Activated gamma-delta T cell treated with anti-CD3 and anti-CD28 coated beads, Interleukin-2, amount 50 U/mL, for 16 hours (primary cell): ENCODE results near the gene FOXK2.

Source experiments
- DNase-seq: peaks from one replicate; pipeline ENCODE4 v3.0.0-alpha.2; 2020; ENCODE audit warnings: low read depth

FOXK2 gene

GRCh38 chr17:82609655-82610054 is 90.1 kb downstream of the FOXK2 start:
- DNase-seq = no peak

- no peak for DNase-seq
Measured at GRCh38 chr17:82611140-82612058, 91.9 kb downstream of the FOXK2 start.

GRCh38 chr17:82613283-82614094 is 94.0 kb downstream of the FOXK2 start:
- DNase-seq = no peak

- DNase-seq = no peak
Measured at GRCh38 chr17:82614095-82614631, 94.6 kb downstream of the FOXK2 start.

GRCh38 chr17:82615084-82616020 is 95.8 kb downstream of the FOXK2 start:
- DNase-seq = no peak

DNA sequence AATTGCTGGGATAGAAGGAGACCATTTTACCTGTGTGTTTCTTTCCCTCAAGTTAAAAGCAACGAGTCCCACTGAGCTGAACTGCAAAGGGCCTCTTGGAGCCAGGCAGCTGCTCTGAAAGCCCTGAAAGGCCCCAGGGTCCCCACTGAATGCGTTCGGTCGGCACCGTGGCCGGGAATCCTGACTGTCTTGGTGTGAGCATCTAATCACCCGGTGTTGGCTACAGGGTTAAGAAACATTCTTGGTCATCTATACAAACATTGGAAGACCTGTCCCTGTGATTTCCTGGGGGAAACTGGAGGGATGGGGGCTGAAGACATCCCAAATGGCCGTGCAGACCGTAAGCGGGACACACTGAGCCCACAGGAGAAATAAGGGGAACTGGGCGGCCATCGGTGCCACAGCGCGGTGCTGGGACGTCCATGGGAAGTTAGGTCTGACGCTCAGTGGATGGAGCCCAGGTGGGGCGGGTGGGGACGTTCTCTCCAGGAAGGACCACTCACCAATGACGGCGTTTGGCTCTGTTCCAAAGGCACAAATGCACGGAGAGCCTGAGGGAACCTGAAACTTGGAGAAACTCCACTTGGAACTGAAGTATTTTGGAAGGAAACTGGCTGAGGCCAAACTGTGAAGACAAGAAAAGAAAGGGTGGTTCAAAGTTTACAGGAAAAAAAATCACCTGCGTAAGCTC is 96.6 kb downstream of the FOXK2 start:
- DNase-seq = no peak

- no peak for DNase-seq
Measured at GRCh38 chr17:82619211-82619610, 99.7 kb downstream of the FOXK2 start.

DNA sequence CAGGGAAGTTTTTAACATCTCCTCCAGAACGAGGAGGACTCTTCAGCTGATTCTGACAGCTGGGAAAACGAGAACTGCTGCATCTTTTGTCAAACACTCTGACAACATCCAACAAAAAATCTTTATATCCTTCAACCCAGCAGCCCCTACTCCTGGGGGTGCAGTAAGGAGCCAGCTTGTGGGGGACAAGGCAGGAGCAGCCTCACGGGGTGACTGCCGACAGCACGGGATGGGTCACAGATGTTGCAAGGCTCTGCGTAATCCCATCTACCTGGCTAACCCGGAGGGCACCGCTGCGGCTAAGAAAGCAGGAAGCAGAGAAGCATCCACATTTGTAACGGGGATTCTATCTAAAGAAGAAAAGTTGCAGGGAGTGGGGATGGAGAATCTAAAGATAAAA is 100.1 kb downstream of the FOXK2 start:
- DNase-seq = no peak

GRCh38 chr17:82623707-82624106 is 104.2 kb downstream of the FOXK2 start:
- DNase-seq = no peak

- no peak for DNase-seq
Measured at GRCh38 chr17:82627405-82627804, 107.9 kb downstream of the FOXK2 start.

DNA sequence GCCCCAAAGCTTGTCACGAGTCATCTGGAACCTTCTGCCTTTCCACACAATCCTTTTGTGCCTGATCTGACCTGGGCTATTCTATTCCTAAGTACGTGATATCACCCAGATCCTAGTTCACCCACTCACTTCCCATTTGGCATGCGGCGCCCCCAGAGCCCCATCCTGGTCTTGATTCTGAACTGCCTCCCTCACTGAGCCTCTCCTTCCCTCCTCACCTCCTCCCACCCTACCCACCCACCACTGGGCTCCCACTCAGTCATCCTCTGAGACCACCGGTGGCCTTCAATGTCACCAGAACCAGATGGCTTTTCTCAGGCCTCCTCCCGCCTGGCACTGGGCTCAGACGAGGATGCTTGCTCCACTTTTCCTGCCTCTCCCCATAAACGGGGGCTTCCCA is 110.2 kb downstream of the FOXK2 start:
- no peak for DNase-seq

DNA sequence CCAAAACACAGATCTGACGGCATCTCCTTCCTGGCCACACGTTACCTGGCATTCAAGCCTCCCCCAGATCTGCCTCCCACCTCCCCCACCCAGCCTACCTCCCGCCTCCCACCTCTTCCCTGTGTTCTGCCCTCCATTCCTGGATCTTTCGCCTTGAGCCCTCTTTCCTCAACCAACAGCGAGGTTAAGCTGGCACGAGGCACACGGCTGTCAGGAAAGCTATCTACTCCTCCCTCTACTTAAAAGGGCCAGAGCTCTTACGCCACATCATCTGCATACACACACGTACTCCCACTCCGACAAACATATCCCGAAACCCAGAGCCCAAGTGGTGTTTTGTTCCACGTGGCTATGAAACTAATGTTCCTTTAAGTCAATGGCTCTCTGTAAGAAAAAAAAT is 110.7 kb downstream of the FOXK2 start:
- no peak for DNase-seq

GRCh38 chr17:82631544-82631943 is 112.0 kb downstream of the FOXK2 start:
- no peak for DNase-seq

DNA sequence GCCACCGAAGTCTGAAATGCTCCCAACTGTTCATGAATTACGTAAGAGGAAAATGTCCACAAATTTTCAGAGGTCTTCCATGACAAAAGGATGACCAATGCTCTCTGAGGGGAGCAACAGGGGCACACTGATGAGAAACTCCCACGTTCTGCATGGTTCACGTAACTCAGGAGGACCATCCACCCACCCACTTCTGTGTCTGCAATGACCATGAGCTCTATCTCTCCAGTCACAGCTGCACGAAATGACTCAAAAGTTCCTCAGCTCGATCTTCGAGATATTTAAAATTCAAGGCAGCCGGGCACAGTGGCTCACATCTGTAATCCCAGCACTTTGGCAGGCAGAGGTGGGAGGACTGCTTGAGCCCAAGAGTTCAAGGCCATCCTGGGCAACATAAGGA is 112.9 kb downstream of the FOXK2 start:
- no peak for DNase-seq

DNA sequence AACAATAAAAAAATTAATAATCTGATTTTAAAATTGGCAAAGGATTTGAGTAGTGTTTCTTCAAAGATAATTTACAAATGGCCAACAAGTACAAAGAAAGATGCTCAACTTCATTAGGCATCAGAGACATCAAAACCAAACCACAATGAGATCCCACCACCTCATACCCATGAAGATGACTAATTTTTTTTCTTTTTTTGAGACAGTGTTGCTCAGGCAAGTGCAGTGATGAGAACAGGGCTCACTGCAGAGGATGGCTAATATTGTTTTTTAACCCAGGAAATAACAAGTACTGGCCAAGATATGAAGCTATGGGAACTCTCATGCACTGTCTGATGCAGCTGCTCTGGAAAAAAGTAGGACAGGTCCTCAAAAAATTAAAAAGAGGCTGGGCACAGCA is 113.8 kb downstream of the FOXK2 start:
- no peak for DNase-seq

GRCh38 chr17:82636626-82637598 is 117.4 kb downstream of the FOXK2 start:
- DNase-seq = no peak

- no peak for DNase-seq
Measured at GRCh38 chr17:82638183-82638773, 118.7 kb downstream of the FOXK2 start.

DNA sequence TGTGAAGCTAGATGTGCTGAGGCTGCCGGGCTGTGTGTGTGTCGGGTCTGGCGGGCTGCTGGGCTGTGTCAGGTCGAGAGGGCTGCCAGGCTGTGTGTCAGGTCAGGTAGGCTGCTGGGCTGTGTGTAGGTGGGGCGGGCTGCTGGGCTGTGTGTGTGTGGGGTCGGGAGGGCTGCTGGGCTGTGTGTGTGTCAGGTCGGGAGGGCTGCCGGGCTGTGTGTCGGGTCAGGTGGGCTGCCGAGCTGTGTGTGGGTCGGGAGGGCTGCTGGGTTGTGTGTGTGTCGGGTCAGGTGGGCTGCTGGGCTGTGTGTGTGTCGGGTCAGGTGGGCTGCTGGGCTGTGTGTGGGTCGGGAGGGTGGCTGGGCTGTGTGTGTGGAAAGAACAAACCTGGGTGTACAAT is 120.1 kb downstream of the FOXK2 start:
- DNase-seq = no peak

- DNase-seq = no peak
Measured at GRCh38 chr17:82640036-82640435, 120.5 kb downstream of the FOXK2 start.

DNA sequence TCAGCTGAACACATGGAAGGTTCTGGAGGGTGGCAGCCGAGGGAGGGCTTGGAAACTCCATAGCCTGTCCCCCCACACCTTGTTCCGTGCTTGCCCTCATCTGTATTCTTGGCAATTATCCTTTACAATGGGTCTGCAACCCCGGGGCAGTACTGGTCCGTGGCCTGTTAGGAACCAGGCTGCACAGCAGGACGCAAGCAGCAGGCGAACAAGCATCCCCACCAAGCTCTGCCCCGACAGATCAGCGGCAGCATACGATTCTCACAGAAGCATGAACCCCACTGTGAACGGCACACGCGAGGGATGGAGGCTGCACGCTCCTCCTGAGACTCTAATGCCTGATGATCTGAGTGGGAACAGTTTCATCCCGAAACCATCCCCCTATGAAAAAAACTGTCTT is 122.5 kb downstream of the FOXK2 start:
- no peak for DNase-seq
